Stimulated activated CD8-positive, alpha-beta memory T cell treated with anti-CD3 and anti-CD28 coated beads, Interleukin-4, amount 100 ng/mL, for 4 hours (primary cell): ENCODE data around the gene AQP6.
A peak's percentile ranks its signal among the peaks of the same experiment; 100 is the strongest.

Experiments
- DNase-seq, 2 donors: peaks; one replicate each; pipeline ENCODE4 v3.0.0-alpha.2; 2020; ENCODE audit warnings: low read depth in 2 of 2, low spot score in 1 of 2

The AQP6 gene

GRCh38 chr12:49942921-49943624, 29.7 kb upstream of the AQP6 start:
- DNase-seq: no peak

DNA sequence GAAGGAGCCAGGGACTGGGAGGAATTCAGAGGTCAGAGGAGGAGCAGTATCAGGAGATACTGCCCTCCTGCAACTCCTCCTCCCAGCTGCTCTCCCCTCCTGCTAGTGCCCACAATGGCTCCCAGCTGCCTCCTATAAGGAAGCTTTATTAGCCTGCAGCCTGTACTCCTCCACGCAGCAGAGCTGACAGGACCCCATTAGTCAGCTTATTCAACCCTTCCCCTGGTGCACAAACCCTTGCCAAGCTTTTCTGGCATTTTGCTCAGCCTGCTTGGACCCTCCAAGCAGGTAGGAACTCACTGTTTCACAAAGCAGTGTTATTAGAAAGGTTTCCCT, 29.2 kb upstream of the AQP6 start:
- DNase-seq: no peak

- DNase-seq: no peak
These were observed 28.7 kb upstream of the AQP6 start for GRCh38 chr12:49944046-49944445.

DNA sequence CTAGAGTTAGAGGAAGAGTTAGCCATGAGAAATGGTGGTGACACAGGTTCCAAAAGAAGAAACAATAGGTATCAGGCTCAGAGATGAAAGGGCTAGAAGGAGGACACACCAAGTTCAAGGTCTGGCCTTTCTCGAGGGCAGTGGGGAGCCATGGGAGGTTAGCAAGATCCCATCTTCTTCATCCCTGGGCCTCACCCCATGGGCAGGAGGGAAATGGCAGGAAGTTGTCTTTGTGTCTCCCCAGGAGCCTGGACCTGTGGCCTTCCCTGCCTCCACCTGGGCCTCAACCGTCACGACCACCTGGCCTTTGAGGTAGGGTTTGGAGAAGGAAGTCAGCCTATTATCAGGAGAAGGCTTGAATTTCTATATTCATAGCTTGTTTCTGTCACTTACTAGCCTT, 28.0 kb upstream of the AQP6 start:
- no peak for DNase-seq

DNA sequence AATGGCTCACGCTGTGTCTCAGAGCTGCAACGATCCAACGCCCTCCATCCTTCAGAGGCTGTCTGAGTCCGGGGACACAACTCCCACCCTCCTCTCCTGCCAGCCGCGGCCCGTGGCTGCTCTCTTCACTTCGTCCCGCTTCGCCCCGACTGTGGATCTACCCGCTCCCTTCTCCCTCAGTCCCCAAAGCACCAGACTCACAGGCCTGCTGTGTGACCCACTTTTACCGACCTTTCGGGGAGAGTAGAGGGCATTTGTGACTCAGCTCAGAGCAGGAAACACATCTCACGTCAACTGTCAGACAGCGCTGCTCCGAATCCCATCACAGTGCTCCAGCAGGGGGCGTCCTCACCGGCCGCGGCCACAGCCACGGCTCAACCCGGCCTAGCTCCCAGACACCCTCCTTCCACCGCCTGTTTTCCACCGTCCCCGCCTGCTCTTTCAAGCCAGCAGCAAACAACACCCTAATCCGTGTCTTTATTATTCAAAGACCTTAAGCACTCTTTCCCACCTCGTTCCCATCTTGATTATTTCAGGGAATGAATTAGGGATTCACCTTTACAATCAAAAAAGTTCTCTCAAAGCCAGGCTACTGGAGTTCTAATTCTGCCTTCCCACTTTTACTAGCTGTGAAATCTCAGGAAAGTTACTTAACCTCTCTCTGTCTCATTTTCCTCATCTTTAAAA, 27.2 kb upstream of the AQP6 start:
- peak; percentile 67 to 68 for DNase-seq

DNA sequence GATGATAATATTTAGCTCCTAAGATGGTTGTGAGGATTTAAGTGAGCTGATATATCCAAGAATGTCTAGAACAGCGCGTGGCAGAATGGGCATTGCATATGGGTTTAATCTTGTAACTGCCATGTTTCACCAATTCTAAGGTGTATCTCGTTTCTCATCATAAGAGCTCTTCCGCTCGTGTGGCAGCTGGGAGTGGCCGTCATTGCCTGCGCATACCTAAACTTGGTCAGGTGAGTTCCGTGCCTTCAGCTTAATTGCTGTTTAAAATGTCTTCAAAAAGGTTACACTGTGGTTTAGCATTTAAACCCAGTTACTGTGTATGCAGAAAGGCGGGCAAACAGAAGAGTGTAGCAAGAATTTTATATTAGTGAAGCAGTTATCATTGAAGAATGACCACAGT, 26.7 kb upstream of the AQP6 start:
- no peak for DNase-seq

DNA sequence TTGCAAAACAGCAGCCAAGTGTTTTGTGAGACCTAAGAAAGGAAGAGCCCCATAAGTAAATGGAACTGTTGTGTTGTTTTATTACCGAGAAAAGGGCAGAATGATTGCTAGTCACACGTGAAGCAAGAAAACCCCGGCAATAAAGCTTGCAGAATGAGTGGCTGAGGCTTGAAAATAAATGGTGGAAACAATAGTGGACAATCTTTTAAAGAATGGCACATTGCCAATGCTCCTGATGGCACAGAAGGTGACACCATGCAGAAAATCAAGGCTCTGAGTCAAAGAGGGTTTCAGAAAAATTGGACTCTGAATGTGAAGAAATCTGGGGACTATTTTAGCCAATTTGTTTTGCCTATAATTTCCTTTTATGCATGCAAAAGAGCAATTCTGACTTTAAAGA, 26.2 kb upstream of the AQP6 start:
- no peak for DNase-seq

DNA sequence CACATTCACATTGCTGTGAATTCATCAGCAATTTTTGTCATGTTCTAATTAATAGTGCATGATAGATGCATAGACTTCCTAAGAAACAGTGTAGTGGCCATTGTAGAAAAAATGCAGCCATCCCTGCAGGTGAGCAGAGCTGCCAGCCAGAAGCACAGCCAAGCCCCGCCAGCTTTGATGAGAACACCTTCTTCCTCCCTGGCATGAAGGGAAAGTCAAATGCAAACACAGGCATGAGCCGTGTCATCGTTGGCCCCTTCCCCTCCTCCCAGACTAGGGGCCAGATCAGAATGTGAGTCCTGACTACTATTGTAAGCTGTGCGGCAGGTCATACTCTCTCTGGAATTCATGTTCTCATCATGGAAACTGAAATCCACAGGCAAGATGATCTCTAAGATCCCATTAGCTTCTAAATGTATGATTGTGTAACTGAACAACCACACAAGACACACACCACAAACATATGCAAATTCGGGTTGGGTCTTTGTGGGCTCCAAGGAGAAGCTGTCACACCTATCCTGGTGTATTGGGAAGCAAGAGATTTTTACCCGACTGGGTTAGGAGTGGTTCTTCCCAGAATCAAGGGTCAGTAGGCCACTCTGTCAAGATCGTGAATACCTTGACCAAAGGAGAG, 25.0 kb upstream of the AQP6 start:
- DNase-seq: no peak

DNA sequence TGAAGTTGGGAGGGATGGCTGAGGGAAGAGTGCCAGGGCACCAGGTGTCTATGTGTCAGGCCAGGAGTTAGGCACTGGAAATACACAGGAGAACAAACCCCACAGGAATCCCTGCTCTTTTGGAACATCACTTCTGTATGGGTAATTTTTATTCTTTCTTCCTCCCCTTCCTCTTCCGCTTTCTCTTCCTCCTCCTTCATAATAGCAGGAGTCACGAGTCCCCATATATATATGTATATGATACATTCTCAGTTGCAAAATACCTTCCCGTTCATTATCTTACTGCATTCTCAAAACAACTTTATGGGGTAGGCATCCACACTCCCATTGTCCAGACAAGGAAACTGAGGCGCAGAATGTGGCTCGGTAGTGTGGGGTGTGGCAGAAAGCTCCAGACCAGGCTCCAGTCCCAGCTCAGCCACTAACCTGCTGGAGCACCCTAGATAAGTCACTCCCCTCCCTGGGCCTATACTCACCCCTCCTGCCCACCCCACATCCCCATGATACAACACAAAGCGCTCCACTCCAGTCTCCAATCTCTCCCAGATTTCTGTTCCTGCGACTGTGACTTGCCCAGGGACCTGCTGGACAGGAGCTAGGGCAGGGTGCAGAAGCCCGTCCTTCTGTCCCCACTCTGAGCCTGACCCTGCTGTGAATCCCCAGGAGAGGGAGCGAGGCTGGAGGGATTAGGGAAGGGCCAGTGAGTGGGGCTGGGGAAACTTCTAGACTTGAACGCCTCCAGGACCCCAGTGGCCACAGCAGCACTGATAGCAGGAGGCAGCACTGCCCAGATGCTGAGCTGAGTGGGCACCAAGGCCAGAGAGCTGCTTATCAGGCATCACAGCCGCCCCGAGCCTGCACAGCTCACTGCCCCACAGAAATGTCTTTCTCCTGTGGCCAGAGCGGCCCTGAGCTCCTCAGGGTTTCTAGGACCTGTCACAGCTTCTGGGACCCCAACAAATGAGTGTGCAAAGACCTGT, 23.6 kb upstream of the AQP6 start:
- no peak for DNase-seq

- no peak for DNase-seq
These were observed 22.9 kb upstream of the AQP6 start for GRCh38 chr12:49949866-49950265.

DNA sequence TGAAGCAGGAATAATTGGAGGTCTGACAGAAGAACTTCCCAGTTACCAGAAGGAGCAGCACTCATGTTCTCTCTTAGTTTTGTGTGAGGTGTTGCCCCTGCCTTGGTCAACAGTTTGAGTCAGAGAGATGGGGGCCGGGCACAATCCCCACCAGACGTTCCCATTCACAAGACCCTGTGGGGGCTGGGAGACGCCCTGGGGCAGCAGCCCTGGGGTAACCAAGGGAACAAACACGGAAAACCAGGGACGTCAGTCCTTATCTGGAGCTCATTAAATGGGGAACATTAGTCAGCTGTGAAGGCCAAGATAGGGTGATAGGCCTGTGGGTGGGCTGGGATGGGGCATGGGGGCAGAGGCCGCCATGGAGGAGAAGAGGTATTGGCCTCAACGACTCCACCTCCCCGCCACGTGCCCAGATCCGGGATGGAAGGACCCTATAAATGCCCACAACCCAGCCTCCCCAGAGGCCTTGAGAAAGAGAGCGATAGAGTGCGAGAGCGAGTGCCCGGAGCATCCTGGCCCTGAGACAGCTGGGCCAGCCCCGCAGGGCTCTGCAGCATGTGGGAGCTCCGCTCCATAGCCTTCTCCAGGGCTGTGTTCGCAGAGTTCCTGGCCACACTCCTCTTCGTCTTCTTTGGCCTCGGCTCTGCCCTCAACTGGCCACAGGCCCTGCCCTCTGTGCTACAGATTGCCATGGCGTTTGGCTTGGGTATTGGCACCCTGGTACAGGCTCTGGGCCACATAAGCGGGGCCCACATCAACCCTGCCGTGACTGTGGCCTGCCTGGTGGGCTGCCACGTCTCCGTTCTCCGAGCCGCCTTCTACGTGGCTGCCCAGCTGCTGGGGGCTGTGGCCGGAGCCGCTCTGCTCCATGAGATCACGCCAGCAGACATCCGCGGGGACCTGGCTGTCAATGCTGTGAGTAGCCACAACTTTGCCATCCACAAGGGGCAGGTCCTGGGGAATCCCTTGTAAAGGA, 22.2 kb upstream of the AQP6 start, which contains the start of gene AQP2:
Gene AQP2, plus strand, starts transcription at position 465 of the 979 bp plus-strand sequence. Its CDS starts 94 bp downstream, at position 559.
- no peak for DNase-seq

DNA sequence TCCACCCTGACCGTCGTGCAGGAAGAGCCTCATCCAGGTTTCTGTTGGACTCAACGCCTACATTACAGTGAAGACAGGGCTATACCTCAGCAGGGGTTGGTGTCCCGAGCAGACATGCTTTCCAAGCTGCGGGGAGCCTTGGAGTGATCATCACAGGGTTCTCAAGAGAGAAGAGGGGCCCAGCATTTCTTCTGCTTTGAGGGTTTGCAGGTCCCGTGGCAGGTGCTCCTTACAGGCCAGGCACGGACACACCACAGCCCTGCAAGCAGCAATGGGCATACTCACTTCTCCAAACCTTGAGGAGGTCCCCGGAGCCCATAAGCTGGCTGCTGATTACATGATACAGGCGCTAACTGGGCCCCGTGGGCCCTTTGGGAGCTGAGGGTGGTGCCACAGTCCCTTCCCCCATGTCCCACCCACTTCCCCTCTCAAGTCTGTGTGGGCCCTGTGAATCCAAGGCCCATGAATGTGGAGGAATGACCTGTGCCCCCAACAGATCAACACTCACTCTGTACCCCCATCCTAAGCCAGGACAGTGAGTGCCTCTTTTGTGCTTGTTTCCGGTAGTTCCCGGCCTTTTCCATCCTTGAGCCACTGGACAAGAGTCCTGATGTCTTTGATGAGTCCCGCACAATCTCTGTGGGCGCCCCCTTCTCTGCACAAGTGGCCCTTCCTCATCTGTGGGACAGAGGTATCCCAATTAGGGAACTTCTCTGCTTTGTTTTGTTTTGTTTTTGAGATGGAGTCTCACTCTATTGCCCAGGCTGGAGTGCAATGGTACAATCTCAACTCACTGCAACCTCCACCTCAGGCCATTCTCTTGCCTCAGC, 21.1 kb upstream of the AQP6 start:
- no peak for DNase-seq

GRCh38 chr12:49952391-49953055, 20.2 kb upstream of the AQP6 start:
- no peak for DNase-seq

GRCh38 chr12:49953151-49953550, 19.6 kb upstream of the AQP6 start:
- DNase-seq: no peak

DNA sequence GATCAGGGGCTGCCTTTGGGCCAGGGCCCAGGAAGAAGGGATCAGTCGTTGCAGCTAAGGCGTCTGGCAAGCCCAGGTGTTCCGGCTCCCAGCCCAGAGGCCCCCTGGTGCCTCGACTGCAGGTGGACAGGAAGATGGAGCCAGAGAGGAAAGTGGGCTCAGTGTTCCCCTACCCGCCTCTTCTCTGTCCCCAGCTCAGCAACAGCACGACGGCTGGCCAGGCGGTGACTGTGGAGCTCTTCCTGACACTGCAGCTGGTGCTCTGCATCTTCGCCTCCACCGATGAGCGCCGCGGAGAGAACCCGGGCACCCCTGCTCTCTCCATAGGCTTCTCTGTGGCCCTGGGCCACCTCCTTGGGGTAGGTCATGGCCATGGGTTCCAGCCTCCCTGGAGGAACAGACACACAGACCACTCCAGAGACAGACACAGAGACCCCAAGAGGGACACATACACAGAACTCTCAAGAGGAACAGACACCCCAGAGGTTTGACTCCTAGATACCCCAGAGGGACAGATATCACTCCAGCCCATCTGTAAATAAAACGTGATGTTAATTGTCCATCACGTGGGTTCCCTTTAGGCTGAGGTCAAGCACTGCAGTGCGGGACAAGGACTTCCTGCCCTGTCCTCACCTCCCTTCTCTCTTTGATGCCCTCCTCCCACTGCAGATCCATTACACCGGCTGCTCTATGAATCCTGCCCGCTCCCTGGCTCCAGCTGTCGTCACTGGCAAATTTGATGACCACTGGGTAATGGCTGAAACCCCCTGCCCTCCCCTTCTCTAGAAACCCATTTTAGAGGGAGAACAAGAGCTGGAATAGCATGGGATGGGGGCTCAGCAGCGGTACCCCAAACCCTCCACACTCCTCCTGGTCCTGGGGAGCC, 18.5 kb upstream of the AQP6 start:
- DNase-seq: no peak

DNA sequence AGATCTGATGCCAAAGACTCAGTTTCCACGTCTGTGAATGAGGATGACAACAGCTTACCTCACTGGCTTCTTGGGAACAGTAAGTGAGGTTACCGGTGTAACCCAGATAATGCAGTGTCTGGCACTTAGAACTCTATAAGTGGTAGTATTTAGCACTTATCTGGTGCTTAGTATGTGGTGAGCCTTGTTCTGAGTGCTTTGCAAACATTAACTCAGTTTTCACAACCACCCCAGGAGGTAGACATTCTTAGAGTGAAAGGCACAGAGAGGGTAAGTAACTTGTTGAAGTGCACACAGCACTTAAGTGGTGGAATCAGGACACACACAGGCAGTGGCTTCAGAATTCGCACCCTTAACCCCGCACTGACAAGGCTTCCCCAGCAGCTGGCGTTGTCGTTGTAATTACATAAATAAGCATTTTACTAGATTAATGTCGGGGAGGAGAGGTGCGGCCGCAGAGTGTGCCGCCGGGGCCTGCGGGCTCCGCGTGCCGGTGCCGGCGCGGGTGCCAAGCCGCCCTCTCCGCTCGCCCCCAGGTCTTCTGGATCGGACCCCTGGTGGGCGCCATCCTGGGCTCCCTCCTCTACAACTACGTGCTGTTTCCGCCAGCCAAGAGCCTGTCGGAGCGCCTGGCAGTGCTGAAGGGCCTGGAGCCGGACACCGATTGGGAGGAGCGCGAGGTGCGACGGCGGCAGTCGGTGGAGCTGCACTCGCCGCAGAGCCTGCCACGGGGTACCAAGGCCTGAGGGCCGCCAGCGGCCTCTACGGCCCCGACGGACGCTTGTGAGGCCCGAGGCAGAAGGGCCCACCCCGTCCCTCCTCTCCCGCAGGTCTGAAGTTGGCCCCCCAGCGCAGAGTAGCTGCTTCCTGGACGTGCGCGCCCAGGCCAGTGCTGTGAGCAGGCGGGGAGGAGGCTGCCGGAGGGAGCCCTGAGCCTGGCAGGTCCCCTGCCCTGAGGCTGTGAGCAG, 17.6 kb upstream of the AQP6 start:
- no peak for DNase-seq
